Erythroblast (primary cell): Measurements from ENCODE around the gene FBRS.

Source experiments
- DNase-seq, 2 experiments: peaks; one replicate each; lab custom pipeline; 2025; lab: John Stamatoyannopoulos, UW
- GATA1 ChIP-seq: IDR thresholded peaks from 2 replicates; pipeline ENCODE4 v1.6.1; 2011; ENCODE audit warnings: low read depth, mild to moderate bottlenecking, control low read depth, low read length, moderate library complexity
- POLR2A ChIP-seq: IDR thresholded peaks from 2 replicates; pipeline ENCODE4 v1.6.1; 2011; ENCODE audit warnings: mild to moderate bottlenecking, low read length

The FBRS gene

DNA sequence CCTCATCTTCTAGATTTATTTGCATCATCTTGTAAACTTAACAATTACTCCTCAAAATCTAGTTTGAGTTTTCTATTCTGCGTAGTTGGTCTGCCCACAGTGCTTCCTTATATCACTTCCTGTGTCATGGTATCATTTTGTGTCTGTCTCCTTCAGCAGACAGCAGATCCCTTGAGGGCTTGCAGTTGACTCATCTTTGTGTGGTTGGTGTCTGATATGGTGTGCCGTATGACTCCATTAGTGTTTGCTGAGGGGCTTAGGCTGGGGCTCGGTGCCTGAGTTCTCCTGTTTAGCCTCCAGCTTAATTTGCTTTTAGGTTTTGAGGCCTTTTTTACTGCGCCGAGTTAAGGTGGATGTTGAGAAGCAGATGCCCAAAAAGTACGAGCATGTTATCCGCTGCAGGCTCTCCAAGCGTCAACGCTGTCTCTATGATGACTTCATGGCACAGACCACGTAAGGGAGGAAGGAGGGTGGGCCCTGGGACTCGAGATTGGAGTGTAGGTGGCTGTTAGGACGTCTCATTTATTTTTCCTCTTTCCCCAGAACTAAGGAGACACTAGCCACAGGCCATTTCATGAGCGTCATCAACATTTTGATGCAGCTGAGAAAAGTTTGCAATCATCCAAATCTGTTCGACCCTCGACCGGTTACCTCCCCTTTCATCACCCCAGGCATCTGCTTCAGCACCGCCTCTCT lies 57.7 kb downstream of the FBRS start:
- no peak for DNase-seq

DNA sequence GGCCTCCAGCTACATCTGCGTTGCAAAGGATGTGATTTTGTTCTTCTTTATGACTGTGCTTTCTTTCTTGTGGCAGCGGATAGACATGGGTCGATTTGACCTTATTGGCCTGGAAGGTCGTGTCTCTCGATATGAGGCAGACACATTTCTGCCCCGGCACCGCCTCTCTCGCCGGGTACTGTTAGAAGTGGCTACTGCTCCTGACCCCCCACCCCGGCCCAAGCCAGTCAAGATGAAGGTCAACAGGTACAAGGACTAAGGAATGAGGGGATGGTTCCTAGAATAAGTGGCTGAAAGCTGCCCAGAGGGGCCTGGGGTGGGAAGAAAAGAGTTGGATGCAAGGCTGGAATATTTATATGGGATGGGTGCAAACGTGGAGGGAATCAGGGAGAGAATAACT lies 61.9 kb downstream of the FBRS start:
- DNase-seq: no peak
- TF ChIP-seq POLR2A (no peak), GATA1 (no peak)

More for the DNA sequence above, 57.7 kb downstream of the FBRS start:
- TF ChIP-seq POLR2A (no peak), GATA1 (no peak)
